Endothelial cell of umbilical vein (primary cell): Measurements from ENCODE around the gene ALK. TPM values are rescaled to one million over a fixed set of nuclear protein-coding genes. Genes with fewer than 3 reads are reported as not detected.

ENCODE experiments used
- BruUV-seq: library from RNA; stranded (reverse); fragments of 400-500 nt; replicated peaks from 2 replicates; lab custom pipeline; 2021; lab: Mats Ljungman, UMichigan
- CTCF ChIA-PET: fragments of 300-600, 350-600 bp; sonication (Branson Sonifier 250); formaldehyde crosslinking; loops from one replicate; lab custom pipeline; 2021; ENCODE audit warnings: antibody characterized with exemption, inconsistent platforms; lab: Charles Lee
- POLR2A ChIA-PET: fragments of 300-600, 350-600 bp; sonication (Branson Sonifier 250); formaldehyde crosslinking; loops from one replicate; lab custom pipeline; 2021; ENCODE audit warnings: antibody characterized with exemption, inconsistent platforms; lab: Charles Lee
- DNase-seq: peaks from one replicate; pipeline ENCODE4 v3.0.0-alpha.2; 2011; ENCODE audit warnings: low read depth, low spot score
- FAIRE-seq: peaks from 2 replicates; lab custom pipeline; 2011; peaks lifted over from hg19 to GRCh38; lab: Jason Lieb, UNC
- H2AFZ ChIP-seq: 2 replicates; pipeline ENCODE4 v1.6.0; 2012; ENCODE audit warnings: low read depth, low read length, control low read depth, inconsistent platforms
- H3K27ac ChIP-seq: 2 replicates; pipeline ENCODE4 v1.5.1; 2011; ENCODE audit warnings: low read depth, mild to moderate bottlenecking, control low read depth, low read length, moderate library complexity; ENCODE audit not compliant: insufficient read depth
- H3K27me3 ChIP-seq, 2 experiments: 2 replicates each; pipeline versions ENCODE4 v1.6.0 to v1.6.1; 2011; ENCODE audit warnings: low read length in 2 of 2, mixed read lengths in 1 of 2; ENCODE audit not compliant: control insufficient read depth in 2 of 2, insufficient read depth in 2 of 2
- H3K36me3 ChIP-seq, 2 experiments: 2 replicates in 1 of 2; 3 replicates in 1 of 2; pipeline ENCODE4 v1.5.1; 2011; ENCODE audit warnings: low read length in 2 of 2, mild to moderate bottlenecking in 1 of 2, moderate library complexity in 1 of 2; ENCODE audit not compliant: control insufficient read depth in 2 of 2, insufficient read depth in 2 of 2; ENCODE audit errors: extremely low read depth in 1 of 2
- H3K4me1 ChIP-seq: 3 replicates; pipeline ENCODE4 v1.5.1; 2011; ENCODE audit warnings: mild to moderate bottlenecking, low read length; ENCODE audit not compliant: control insufficient read depth, insufficient read depth; ENCODE audit errors: extremely low read depth
- H3K4me2 ChIP-seq: 2 replicates; pipeline ENCODE4 v1.6.1; 2011; ENCODE audit warnings: low read length, control low read depth, mixed read lengths; ENCODE audit not compliant: insufficient read depth
- H3K4me3 ChIP-seq, 3 experiments: fragments of 200-600 bp in 1 of 3; sonication (generic), shearing (Covaris generic) in 1 of 3; replicated peaks in 1 of 3; 2 replicates each; pipeline ENCODE4 v1.5.1; 2011 to 2016; ENCODE audit warnings: control low read depth in 3 of 3, low read length in 3 of 3, mild to moderate bottlenecking in 2 of 3, inconsistent platforms in 1 of 3, low read depth in 1 of 3, moderate library complexity in 1 of 3; ENCODE audit not compliant: insufficient read depth in 1 of 3
- H3K79me2 ChIP-seq: 2 replicates; pipeline ENCODE4 v1.6.0; 2012; ENCODE audit warnings: low read length, inconsistent platforms; ENCODE audit not compliant: control insufficient read depth, insufficient read depth
- H3K9ac ChIP-seq: replicated peaks from 2 replicates; pipeline ENCODE3; 2011; ENCODE audit warnings: low read length, control low read depth; ENCODE audit not compliant: insufficient read depth; ENCODE audit errors: extremely low read depth
- H3K9me1 ChIP-seq: replicated peaks from 3 replicates; pipeline ENCODE4 v1.6.0; 2011; ENCODE audit warnings: mild to moderate bottlenecking, low read length; ENCODE audit not compliant: control insufficient read depth, insufficient read depth; ENCODE audit errors: extremely low read depth
- H3K9me3 ChIP-seq: replicated peaks from 2 replicates; pipeline ENCODE4 v1.5.1; 2012; ENCODE audit warnings: low read length, inconsistent platforms; ENCODE audit not compliant: control insufficient read depth, insufficient read depth
- H4K20me1 ChIP-seq: replicated peaks from 2 replicates; pipeline ENCODE3; 2011; ENCODE audit warnings: mild to moderate bottlenecking, low read length; ENCODE audit not compliant: control insufficient read depth, insufficient read depth; ENCODE audit errors: extremely low read depth
- EZH2 ChIP-seq: IDR thresholded peaks from 2 replicates; pipeline ENCODE4 v1.6.1; 2012; ENCODE audit warnings: borderline replicate concordance, low read depth, mild to moderate bottlenecking, moderate library complexity, low read length, inconsistent platforms; ENCODE audit not compliant: severe bottlenecking
- FOS ChIP-seq: IDR thresholded peaks from 2 replicates; pipeline ENCODE4 v1.6.1; 2011; ENCODE audit warnings: mild to moderate bottlenecking, low read length, moderate library complexity, borderline replicate concordance; ENCODE audit not compliant: insufficient read depth
- GATA2 ChIP-seq: IDR thresholded peaks from 2 replicates; pipeline ENCODE4 v1.7.0; 2011; ENCODE audit warnings: low read depth, mild to moderate bottlenecking, moderate library complexity, mixed read lengths, low read length; ENCODE audit not compliant: insufficient read length, insufficient read depth
- JUN ChIP-seq: IDR thresholded peaks from 2 replicates; pipeline ENCODE4 v1.6.1; 2011; ENCODE audit warnings: borderline replicate concordance, low read depth; ENCODE audit not compliant: insufficient read length, insufficient read depth
- MYC ChIP-seq: IDR thresholded peaks from one replicate; pipeline ENCODE4 v1.6.1; 2011; ENCODE audit warnings: mild to moderate bottlenecking, low read depth, low read length
- POLR2A ChIP-seq: IDR thresholded peaks from 2 replicates; pipeline ENCODE4 v1.6.1; 2012; ENCODE audit warnings: low read depth, mild to moderate bottlenecking, control low read depth, low read length
- POLR2AphosphoS5 ChIP-seq: IDR thresholded peaks from 2 replicates; pipeline ENCODE4 v1.6.1; 2012; ENCODE audit warnings: low read depth, mild to moderate bottlenecking, control low read depth, low read length, moderate library complexity; ENCODE audit not compliant: insufficient read depth
- dilution Hi-C: fragments of 300-500 bp; cut with MboI; formaldehyde crosslinking; loops from one replicate; pipeline ENCODE4 v1.15.0; 2019; ENCODE audit warnings: low sequenced_read_pairs; ENCODE audit not compliant: extremely low pct_ligation_motif_present
- intact Hi-C: fragments of 100-400 bp; cut with micrococcal nuclease; formaldehyde crosslinking; loops from one replicate; pipeline ENCODE4 v1.10.0; 2022
- polyA plus RNA-seq, 4 experiments: library from polyadenylated mRNA; depleted of rRNA in 3 of 4; stranded (reverse) in 3 of 4; unstranded in 1 of 4; fragments of >200 nt; gene quantifications; 2 replicates each; pipeline versions ENCODE4 v1.2.1 to v1.2.3, GENCODE V29; 2011 to 2012; ENCODE audit warnings: missing spikeins in 1 of 4
- total RNA-seq: library from RNA; stranded (reverse); gene quantifications from 2 replicates; pipeline ENCODE4 v1.2.3, GENCODE V29; 2021
- TF ChIP-seq, protein P1 (sequence below): IDR thresholded peaks from 2 replicates; pipeline ENCODE4 v1.6.1; 2011; ENCODE audit not compliant: insufficient read depth, insufficient read length
- TF ChIP-seq, protein P2 (sequence below), 2 donors: IDR thresholded peaks; 1 replicate in 1 of 2; 2 replicates in 1 of 2; pipeline ENCODE4 v1.5.1; 2011; ENCODE audit warnings: low read length in 2 of 2, mild to moderate bottlenecking in 2 of 2, moderate library complexity in 2 of 2, control low read depth in 1 of 2, inconsistent platforms in 1 of 2, low read depth in 1 of 2; ENCODE audit not compliant: insufficient read depth in 1 of 2; ENCODE audit errors: extremely low read depth in 1 of 2

Gene ALK
- total and polyA plus RNA-seq, 2 donors (not counting 3 experiments of a cell fraction or from before 2014, with no cell fraction given): not detected

DNA sequence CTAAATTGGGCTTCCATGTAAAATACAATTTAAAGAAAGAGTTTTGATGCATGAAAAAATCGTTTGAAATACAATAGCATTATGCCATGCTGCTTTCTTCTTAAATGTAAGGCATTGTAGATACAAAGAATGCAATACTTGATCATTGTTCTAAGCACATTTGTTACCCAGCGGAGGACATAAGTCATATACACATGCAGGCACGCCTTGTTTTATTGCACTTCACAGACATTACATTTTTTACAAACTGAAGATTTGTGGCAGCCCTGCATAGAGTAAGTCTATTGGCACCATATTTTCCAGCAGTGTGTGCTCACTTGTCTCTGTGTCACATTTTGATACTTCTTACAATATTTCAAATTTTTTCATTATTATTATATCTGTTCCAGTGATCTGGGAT, 461.2 kb downstream of the ALK start:
- Histone ChIP-seq H3K4me1 (no peaks in the 10 kb centered on the region), H3K9me3 (no peaks in the 10 kb centered on the region), H4K20me1 (no peaks in the 10 kb centered on the region), H3K27ac (no peak overlapping the region), H3K27me3 (no peaks in the 10 kb centered on the region), H3K4me2 (no peak overlapping the region), H3K9ac (no peak overlapping the region), H3K9me1 (no peaks in the 10 kb centered on the region), H2AFZ (no peak overlapping the region), H3K4me3 (no peak overlapping the region), H3K79me2 (no peaks in the 10 kb centered on the region), H3K36me3 (no peaks in the 10 kb centered on the region)
- no TSS peak for BruUV-seq
- no peak for DNase-seq
- FAIRE-seq: no peak
- dilution Hi-C loops: no loop called here
- intact Hi-C loops: no loop called here
- TF ChIP-seq, protein P1, sequence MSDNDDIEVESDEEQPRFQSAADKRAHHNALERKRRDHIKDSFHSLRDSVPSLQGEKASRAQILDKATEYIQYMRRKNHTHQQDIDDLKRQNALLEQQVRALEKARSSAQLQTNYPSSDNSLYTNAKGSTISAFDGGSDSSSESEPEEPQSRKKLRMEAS: no peak
- TF ChIP-seq JUN (no peak), FOS (no peak), POLR2AphosphoS5 (no peak), POLR2A (no peak), GATA2 (no peak), EZH2 (no peak), MYC (no peak)
- TF ChIP-seq, protein P2, sequence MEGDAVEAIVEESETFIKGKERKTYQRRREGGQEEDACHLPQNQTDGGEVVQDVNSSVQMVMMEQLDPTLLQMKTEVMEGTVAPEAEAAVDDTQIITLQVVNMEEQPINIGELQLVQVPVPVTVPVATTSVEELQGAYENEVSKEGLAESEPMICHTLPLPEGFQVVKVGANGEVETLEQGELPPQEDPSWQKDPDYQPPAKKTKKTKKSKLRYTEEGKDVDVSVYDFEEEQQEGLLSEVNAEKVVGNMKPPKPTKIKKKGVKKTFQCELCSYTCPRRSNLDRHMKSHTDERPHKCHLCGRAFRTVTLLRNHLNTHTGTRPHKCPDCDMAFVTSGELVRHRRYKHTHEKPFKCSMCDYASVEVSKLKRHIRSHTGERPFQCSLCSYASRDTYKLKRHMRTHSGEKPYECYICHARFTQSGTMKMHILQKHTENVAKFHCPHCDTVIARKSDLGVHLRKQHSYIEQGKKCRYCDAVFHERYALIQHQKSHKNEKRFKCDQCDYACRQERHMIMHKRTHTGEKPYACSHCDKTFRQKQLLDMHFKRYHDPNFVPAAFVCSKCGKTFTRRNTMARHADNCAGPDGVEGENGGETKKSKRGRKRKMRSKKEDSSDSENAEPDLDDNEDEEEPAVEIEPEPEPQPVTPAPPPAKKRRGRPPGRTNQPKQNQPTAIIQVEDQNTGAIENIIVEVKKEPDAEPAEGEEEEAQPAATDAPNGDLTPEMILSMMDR (IDR thresholded peaks at IDR 0.05; ENCODE audit: extremely low read depth in 1 of 2, insufficient read depth in 1 of 2, low read depth in 1 of 2, low read length in 2 of 2): no peak
- ChIA-PET POLR2A (no interaction called here), CTCF (no interaction called here)
